Measurements from ENCODE around the gene CHAD. TPM values are rescaled to one million over a fixed set of nuclear protein-coding genes. Genes with fewer than 3 reads are reported as not detected.

CHAD gene
- total RNA-seq, 1 donor from 2014 or later = 0.12 TPM

DNA sequence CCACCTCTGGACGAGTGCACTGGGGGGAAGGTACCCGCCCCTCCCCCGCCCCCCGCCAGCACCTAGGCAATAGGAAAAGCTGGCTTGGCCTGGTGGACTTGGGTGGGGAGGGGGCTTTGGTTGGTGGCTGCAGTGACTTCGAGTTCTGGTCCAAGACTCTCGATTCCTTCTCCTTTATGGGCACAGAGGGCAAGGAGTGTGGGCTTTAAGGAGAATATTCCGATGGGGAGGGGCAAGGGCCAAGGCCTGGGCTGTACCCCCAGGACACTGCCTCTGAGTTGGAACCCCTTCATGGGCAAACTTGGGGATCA lies 42.3 kb downstream of the CHAD start:
- peak overlapping the region; percentile 80 for H3K27ac Mint-ChIP-seq (ENCODE audit: unreplicated experiment)
- TF ChIP-seq, protein P1, sequence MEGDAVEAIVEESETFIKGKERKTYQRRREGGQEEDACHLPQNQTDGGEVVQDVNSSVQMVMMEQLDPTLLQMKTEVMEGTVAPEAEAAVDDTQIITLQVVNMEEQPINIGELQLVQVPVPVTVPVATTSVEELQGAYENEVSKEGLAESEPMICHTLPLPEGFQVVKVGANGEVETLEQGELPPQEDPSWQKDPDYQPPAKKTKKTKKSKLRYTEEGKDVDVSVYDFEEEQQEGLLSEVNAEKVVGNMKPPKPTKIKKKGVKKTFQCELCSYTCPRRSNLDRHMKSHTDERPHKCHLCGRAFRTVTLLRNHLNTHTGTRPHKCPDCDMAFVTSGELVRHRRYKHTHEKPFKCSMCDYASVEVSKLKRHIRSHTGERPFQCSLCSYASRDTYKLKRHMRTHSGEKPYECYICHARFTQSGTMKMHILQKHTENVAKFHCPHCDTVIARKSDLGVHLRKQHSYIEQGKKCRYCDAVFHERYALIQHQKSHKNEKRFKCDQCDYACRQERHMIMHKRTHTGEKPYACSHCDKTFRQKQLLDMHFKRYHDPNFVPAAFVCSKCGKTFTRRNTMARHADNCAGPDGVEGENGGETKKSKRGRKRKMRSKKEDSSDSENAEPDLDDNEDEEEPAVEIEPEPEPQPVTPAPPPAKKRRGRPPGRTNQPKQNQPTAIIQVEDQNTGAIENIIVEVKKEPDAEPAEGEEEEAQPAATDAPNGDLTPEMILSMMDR (IDR thresholded peaks at IDR 0.05) = no peak
- no peaks in the 10 kb centered on the region for H3K36me3 Mint-ChIP-seq (ENCODE audit: low read depth)
- peak overlapping the region; percentile 68 for H3K4me3 Mint-ChIP-seq (ENCODE audit: unreplicated experiment)
- peaks cover 38% of the 10 kb centered on the region for H3K4me1 Mint-ChIP-seq (ENCODE audit: low read depth)
- H3K27me3 Mint-ChIP-seq (ENCODE audit: low read depth) = no peaks in the 10 kb centered on the region
- no peak for DNase-seq (ENCODE audit: low spot score)
- H3K9me3 Mint-ChIP-seq (ENCODE audit: low read depth) = no peaks in the 10 kb centered on the region

DNA sequence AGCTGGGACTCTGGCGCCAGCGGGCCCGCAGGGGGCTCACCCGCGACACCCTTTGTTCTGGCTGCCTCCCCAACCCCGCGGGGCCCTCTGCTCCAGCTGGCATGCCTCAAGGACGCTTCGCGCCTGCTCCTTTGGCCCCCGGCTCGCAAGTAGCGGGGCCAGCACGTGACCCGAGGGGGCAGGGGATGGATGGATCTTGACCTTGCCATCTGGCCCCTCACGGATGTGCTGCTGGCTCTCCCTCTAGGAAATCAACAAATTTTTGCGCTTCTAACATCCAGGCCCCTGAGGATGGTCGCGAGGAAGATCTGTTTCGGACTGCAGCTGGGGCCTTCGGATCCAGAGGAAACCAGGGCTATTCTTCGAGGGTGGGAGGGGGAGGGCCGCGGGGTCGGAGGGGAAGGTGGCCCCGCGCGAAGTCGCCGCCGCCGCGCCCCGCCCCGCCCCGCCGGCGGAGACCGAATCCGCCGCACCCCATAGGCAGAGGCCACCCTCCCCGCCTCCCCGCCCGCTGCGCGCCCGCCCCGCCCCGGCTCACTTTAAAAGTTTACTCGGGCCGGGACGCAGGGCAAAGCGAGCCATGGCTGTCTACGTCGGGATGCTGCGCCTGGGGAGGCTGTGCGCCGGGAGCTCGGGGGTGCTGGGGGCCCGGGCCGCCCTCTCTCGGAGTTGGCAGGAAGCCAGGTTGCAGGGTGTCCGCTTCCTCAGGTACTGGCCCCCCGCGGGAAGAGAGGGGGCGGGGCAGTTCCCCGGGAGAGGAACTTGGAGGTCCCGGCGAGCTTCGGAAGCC lies 42.8 kb downstream of the CHAD start, which contains the start of gene ACSF2:
Gene ACSF2, plus strand, starts transcription at position 537 of the 790 bp plus-strand sequence. Its CDS starts 44 bp downstream, at position 581.
- no peak for DNase-seq (ENCODE audit: low spot score)
- H3K27ac Mint-ChIP-seq (ENCODE audit: unreplicated experiment) = peak within 1 kb of the TSS; percentile 85
- no peaks in the 10 kb centered on the region for H3K27me3 Mint-ChIP-seq (ENCODE audit: low read depth)
- H3K4me3 Mint-ChIP-seq (ENCODE audit: unreplicated experiment) = peak within 1 kb of the TSS; percentile 75
- TF ChIP-seq, protein P1 (IDR thresholded peaks at IDR 0.05) = no peak
- H3K9me3 Mint-ChIP-seq (ENCODE audit: low read depth) = no peaks in the 10 kb centered on the region
- H3K36me3 Mint-ChIP-seq (ENCODE audit: low read depth) = no peaks in the 10 kb centered on the region
- H3K4me1 Mint-ChIP-seq (ENCODE audit: low read depth) = peaks cover 35% of the 10 kb centered on the region

DNA sequence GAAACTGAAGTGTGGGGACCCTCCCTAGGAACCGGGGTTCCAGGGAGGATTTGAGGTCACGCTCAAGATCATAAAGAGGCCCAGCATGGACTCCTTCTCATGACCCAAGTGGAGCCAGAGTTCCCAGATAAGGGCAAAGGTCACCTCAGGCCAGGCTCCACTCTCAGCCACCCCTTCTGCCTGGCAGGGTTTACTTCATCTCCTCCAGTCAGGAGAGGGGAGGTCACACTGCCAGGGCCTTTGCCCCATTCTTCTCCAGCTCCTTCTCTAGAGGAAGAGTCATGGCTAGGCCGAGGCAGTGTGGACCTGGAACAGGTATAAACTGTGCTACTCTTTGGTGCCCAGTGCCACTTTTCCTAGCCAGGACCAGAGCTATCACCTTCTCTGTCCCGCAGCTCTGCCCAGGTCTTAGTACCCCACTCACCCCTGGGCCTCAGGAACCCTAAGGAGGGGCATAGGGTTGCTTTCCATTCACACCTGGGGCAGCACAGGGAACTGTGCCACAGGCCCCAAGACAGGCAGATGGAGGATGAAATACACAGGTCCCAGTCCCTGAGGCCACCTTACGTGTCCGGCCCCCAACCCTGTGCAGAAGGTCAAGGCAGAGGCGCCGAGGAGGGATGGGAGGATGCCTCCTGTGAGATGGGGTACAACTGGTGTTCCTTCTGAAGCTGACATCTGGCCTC lies 43.5 kb downstream of the CHAD start:
- Mint-ChIP-seq H3K4me3 (ENCODE audit: unreplicated experiment) (peak overlapping the region; percentile 75), H3K4me1 (ENCODE audit: low read depth) (peaks cover 39% of the 10 kb centered on the region), H3K27ac (ENCODE audit: unreplicated experiment) (peak overlapping the region; percentile 85), H3K27me3 (ENCODE audit: low read depth) (no peaks in the 10 kb centered on the region), H3K36me3 (ENCODE audit: low read depth) (no peaks in the 10 kb centered on the region), H3K9me3 (ENCODE audit: low read depth) (no peaks in the 10 kb centered on the region)
- no peak for DNase-seq (ENCODE audit: low spot score)
- TF ChIP-seq, protein P1 (IDR thresholded peaks at IDR 0.05) = no peak

DNA sequence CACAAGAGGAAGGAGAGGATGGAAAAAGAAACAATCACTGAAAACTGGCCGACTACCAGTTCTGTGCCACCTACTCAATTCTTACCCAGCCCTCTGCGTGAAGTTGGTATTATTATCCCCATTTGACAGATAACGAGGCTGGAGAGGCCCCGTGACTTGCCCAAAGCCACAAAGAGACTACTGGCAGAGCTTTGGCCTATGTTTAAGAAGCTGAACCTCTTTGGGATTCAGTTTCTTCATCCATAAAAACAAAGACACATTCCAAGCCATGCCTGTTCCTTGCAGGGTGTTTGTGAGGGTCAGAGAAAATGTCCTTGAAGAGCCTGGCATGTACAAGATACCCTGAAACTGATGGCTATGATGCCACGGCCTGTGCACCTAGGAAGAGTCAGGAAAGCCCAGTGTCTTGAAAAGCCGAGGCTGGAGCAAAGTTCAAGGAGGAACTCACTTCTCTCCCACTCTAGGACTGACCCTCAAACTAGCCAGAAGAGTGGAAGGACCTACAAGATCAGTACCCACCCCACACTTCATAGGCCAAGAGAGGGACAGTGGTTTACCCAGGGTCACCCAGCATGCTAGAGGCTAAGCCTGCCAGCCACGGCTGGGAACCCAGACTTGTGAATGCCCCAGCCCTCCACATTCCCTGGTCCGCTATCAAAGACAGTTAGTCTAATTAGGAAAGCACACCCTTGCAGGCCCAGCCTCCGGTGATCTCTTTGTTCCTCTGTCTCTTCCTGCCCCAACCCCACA lies 44.3 kb downstream of the CHAD start:
- DNase-seq (ENCODE audit: low spot score) = no peak
- H3K27me3 Mint-ChIP-seq (ENCODE audit: low read depth) = no peaks in the 10 kb centered on the region
- TF ChIP-seq, protein P1 (IDR thresholded peaks at IDR 0.05) = no peak
- no peaks in the 10 kb centered on the region for H3K9me3 Mint-ChIP-seq (ENCODE audit: low read depth)
- no peak overlapping the region for H3K4me3 Mint-ChIP-seq (ENCODE audit: unreplicated experiment)
- peaks cover 39% of the 10 kb centered on the region for H3K4me1 Mint-ChIP-seq (ENCODE audit: low read depth)
- peak overlapping the region; percentile 83 for H3K27ac Mint-ChIP-seq (ENCODE audit: unreplicated experiment)
- H3K36me3 Mint-ChIP-seq (ENCODE audit: low read depth) = no peaks in the 10 kb centered on the region

DNA sequence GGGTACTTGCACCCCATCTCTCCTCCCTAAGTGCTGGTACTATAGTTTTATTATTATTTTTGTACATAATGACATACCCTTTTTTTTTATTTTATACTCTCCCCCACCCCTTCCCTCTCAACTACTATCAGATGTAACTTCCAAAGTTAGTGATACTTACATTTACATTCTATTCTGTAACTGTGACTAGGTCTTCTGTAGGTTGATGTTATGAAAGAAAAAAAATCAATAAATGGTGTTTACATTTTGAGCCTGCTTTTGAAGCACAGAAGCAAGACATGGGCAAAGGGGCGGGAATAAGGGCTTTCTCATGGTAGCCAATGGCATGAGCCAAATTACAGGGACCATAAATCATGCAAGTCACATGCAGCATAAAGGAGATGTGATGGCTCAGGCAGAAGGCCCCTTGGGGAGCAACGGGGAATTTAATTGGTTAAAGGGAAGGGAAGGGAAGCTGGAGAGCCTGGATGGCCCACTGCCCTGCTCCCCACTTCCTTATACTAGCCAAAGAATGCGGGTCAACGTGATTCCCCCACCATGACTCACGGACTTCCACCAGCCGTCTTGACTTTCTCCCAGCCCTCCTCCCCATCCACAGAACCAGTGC lies 45.0 kb downstream of the CHAD start:
- TF ChIP-seq, protein P1 (IDR thresholded peaks at IDR 0.05) = no peak
- DNase-seq (ENCODE audit: low spot score) = no peak
- H3K4me1 Mint-ChIP-seq (ENCODE audit: low read depth) = peaks cover 39% of the 10 kb centered on the region
- H3K27me3 Mint-ChIP-seq (ENCODE audit: low read depth) = peaks cover 3% of the 10 kb centered on the region
- H3K36me3 Mint-ChIP-seq (ENCODE audit: low read depth) = no peaks in the 10 kb centered on the region
- H3K9me3 Mint-ChIP-seq (ENCODE audit: low read depth) = no peaks in the 10 kb centered on the region
- H3K27ac Mint-ChIP-seq (ENCODE audit: unreplicated experiment) = peak overlapping the region; percentile 83
- peak overlapping the region; percentile 6 for H3K4me3 Mint-ChIP-seq (ENCODE audit: unreplicated experiment)
